Activated B cell treated with CpG ODN at 0.5 μM for 24 hours (primary cell): ENCODE measurements around the gene SERGEF. TPM values are rescaled to one million over a fixed set of nuclear protein-coding genes. Genes with fewer than 3 reads are reported as not detected.

Experiments used
- ATAC-seq: fragments of 200-7000 bp; cut with Tn5 transposase; one replicate; pipeline ENCODE4 v1.10.0; 2021; ENCODE audit warnings: low read depth, mild to moderate bottlenecking, moderate library complexity
- CTCF ChIA-PET: fragments of 350-600 bp; sonication (Branson Sonifier 250); formaldehyde crosslinking; loops from one replicate; lab custom pipeline; 2021; ENCODE audit warnings: antibody characterized with exemption; lab: Charles Lee
- POLR2A ChIA-PET: fragments of 350-600 bp; sonication (Branson Sonifier 250); formaldehyde crosslinking; loops from one replicate; lab custom pipeline; 2021; ENCODE audit warnings: antibody characterized with exemption; lab: Charles Lee
- DNase-seq: peaks from one replicate; pipeline ENCODE4 v3.0.0; 2022
- H3K27ac Mint-ChIP-seq: one replicate; pipeline ENCODE4 v1.8.0; 2020; ENCODE audit warnings: mixed read lengths
- H3K27me3 Mint-ChIP-seq: one replicate; pipeline ENCODE4 v1.8.0; 2021; ENCODE audit warnings: mixed read lengths
- H3K36me3 Mint-ChIP-seq: one replicate; pipeline ENCODE4 v1.8.0; 2021; ENCODE audit warnings: low read depth, mixed read lengths
- H3K4me1 Mint-ChIP-seq: one replicate; pipeline ENCODE4 v1.8.0; 2021; ENCODE audit warnings: mixed read lengths
- H3K4me3 Mint-ChIP-seq: one replicate; pipeline ENCODE4 v1.8.0; 2020; ENCODE audit warnings: mild to moderate bottlenecking, mixed read lengths
- H3K9me3 Mint-ChIP-seq: one replicate; pipeline ENCODE4 v1.8.0; 2020; ENCODE audit warnings: mixed read lengths
- CTCF ChIP-seq: fragments of 200-600 bp; IDR thresholded peaks from one replicate; pipeline ENCODE4 v1.8.0; 2022; ENCODE audit warnings: antibody characterized with exemption, mild to moderate bottlenecking
- intact Hi-C: fragments of 100-400 bp; cut with micrococcal nuclease; formaldehyde crosslinking; loops from one replicate; pipeline ENCODE4 v1.15.1; 2024
- total RNA-seq: library from RNA; stranded (reverse); gene quantifications from 2 replicates; pipeline ENCODE4 v1.2.3, GENCODE V29; 2022

Gene SERGEF
- total RNA-seq, 1 donor from 2014 or later, result 38.4 TPM

DNA sequence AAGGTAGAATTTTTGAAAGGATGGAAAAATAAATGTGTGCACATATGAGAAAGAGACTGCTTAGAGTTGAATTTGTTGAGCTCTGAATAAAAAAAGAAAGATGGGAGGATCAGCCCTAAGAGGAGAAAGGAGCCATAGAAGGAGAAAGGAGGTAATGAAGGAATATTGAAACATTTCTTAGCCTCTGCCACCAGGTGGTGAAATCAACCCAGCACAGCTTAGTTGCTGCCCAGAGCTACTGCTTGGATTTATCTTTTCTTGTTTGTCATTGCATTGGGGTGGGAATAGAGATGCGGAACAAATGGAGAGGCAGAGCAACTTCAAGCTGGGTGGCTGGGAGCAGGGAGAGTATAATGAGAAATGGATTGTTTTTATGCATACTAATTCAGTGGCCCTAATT is 80.4 kb downstream of the SERGEF start:
- Mint-ChIP-seq H3K27ac (no peak overlapping the region), H3K9me3 (peaks cover 6% of the 10 kb centered on the region), H3K4me1 (no peaks in the 10 kb centered on the region), H3K4me3 (no peak overlapping the region), H3K27me3 (no peaks in the 10 kb centered on the region), H3K36me3 (peaks cover 52% of the 10 kb centered on the region)
- no peak for TF ChIP-seq CTCF
- ChIA-PET CTCF (no interaction called here), POLR2A (no interaction called here)
- DNase-seq (no peak), ATAC-seq (no peak)
- intact Hi-C loops, result no loop called here

GRCh38 chr11:17931595-17931994 is 81.3 kb downstream of the SERGEF start:
- Mint-ChIP-seq H3K4me1 (no peaks in the 10 kb centered on the region), H3K4me3 (no peak overlapping the region), H3K36me3 (peaks cover 55% of the 10 kb centered on the region), H3K27ac (no peak overlapping the region), H3K9me3 (peaks cover 6% of the 10 kb centered on the region), H3K27me3 (no peaks in the 10 kb centered on the region)
- DNase-seq (no peak), ATAC-seq (no peak)
- CTCF ChIA-PET, result no interaction called here
- no peak for TF ChIP-seq CTCF
- intact Hi-C loops, result no loop called here
- POLR2A ChIA-PET, result no interaction called here

GRCh38 chr11:17930544-17931125 is 82.2 kb downstream of the SERGEF start:
- TF ChIP-seq CTCF, result no peak
- ChIA-PET POLR2A (no interaction called here), CTCF (no interaction called here)
- H3K9me3 Mint-ChIP-seq, result peaks cover 6% of the 10 kb centered on the region
- no peak overlapping the region for H3K4me3 Mint-ChIP-seq
- ATAC-seq, result no peak
- no peak overlapping the region for H3K27ac Mint-ChIP-seq
- H3K36me3 Mint-ChIP-seq, result peaks cover 58% of the 10 kb centered on the region
- H3K27me3 Mint-ChIP-seq, result no peaks in the 10 kb centered on the region
- no peak for DNase-seq
- intact Hi-C loops, result no loop called here
- H3K4me1 Mint-ChIP-seq, result no peaks in the 10 kb centered on the region

- no peak for TF ChIP-seq CTCF
- peaks cover 6% of the 10 kb centered on the region for H3K9me3 Mint-ChIP-seq
- H3K27ac Mint-ChIP-seq, result no peak overlapping the region
- H3K27me3 Mint-ChIP-seq, result no peaks in the 10 kb centered on the region
- ChIA-PET POLR2A (no interaction called here), CTCF (no interaction called here)
- intact Hi-C loops, result no loop called here
- DNase-seq, result no peak
- H3K4me1 Mint-ChIP-seq, result no peaks in the 10 kb centered on the region
- H3K4me3 Mint-ChIP-seq, result no peak overlapping the region
- no peak for ATAC-seq
- H3K36me3 Mint-ChIP-seq, result peaks cover 59% of the 10 kb centered on the region
These were observed 83.7 kb downstream of the SERGEF start for GRCh38 chr11:17929171-17929570.

GRCh38 chr11:17927681-17928343 is 85.0 kb downstream of the SERGEF start:
- ATAC-seq, result no peak
- Mint-ChIP-seq H3K4me3 (no peak overlapping the region), H3K36me3 (peaks cover 64% of the 10 kb centered on the region), H3K4me1 (no peaks in the 10 kb centered on the region), H3K27me3 (no peaks in the 10 kb centered on the region), H3K9me3 (peaks cover 4% of the 10 kb centered on the region), H3K27ac (no peak overlapping the region)
- ChIA-PET CTCF (no interaction called here), POLR2A (no interaction called here)
- DNase-seq, result no peak
- intact Hi-C loops, result no loop called here
- TF ChIP-seq CTCF, result no peak
